Stimulated activated CD4-positive, alpha-beta T cell treated with anti-CD3 and anti-CD28 coated beads, Interleukin-2, amount 100 ng/mL, for 4 hours (primary cell): ENCODE data around the gene B4GALT1.

ENCODE experiments used
- DNase-seq: peaks from one replicate; pipeline ENCODE4 v3.0.0-alpha.2; 2020; ENCODE audit warnings: low read depth

Gene B4GALT1

DNA sequence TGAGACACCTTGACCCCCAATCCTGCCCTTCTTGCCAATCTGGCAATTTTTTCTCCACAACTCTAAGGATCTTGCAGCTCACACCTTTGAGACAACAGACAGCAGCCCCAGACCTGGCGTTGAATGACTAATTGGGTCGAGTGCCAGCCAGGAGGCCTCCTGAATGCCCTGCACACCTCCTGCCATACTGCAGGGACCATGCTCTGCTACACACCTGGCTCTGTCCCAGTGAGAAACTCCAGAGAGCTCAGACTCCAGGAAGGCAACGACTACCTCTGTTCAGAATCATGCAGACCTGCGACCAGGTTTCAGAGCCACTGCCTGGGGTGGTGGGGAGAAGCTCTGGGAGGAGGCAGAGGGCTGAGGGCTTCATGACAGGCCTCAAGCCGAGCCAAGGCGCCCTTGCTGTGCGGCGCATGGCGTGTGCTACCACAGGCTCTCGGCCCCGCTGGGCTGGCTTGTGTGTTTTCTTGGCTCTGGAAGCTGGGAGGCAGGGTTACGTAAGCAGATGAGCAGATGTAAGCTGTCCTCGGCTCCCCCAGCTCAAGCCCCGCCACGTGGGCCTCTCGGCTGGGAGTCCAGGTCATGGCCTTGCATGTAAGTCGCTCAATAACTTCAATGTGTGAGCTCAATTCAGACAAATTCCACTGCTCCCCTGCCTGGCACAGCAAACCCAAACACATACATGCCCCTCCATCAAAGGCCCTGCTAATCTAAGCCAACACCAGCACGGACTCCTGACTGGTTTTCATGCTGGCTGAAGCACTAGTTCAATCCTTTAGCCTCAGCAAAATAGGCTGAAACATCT, 27.5 kb downstream of the B4GALT1 start:
- DNase-seq, result no peak

DNA sequence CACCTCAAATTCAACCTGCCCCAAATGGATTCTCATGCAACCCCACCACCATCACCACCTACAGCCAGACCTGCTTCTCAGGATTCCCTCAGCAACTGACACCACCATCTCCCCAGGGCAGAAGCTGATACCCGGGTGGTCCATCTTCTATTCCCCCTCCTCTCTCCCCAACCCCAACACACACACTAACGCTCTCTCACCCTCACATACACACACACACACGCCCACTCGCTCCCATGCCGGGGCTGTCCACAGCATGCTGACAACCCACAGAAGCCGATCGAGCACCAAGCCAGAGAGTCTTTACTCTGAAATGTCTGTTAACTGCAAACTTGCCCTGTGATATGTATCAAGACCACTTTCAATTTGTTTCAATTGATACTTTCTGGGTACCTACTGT, 28.4 kb downstream of the B4GALT1 start:
- DNase-seq, result no peak

GRCh38 chr9:33137781-33138264, 29.3 kb downstream of the B4GALT1 start:
- DNase-seq, result no peak

GRCh38 chr9:33136721-33137670, 30.1 kb downstream of the B4GALT1 start:
- no peak for DNase-seq

- DNase-seq, result no peak
Observed at GRCh38 chr9:33135470-33135958, 31.6 kb downstream of the B4GALT1 start.

- no peak for DNase-seq
Observed at GRCh38 chr9:33135031-33135461, 32.1 kb downstream of the B4GALT1 start.

DNA sequence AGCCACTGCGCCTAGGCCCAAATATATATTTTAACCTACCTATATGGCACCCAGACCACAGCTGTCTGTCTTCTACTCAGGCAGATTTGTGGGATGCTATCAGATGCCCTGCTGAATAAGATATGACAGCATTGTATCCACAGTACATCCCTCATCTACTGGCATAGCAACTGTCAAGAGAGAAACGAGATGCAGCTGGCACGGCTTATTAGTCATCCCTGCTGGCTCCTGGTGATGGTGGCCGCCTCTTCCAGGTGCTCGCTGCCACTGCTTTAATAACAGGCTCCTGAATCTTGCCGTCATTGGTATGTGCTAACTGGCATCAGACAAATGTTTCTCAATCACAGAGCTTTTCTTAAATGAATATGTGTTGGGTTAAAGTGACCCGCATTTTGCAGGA, 34.0 kb downstream of the B4GALT1 start:
- no peak for DNase-seq

DNA sequence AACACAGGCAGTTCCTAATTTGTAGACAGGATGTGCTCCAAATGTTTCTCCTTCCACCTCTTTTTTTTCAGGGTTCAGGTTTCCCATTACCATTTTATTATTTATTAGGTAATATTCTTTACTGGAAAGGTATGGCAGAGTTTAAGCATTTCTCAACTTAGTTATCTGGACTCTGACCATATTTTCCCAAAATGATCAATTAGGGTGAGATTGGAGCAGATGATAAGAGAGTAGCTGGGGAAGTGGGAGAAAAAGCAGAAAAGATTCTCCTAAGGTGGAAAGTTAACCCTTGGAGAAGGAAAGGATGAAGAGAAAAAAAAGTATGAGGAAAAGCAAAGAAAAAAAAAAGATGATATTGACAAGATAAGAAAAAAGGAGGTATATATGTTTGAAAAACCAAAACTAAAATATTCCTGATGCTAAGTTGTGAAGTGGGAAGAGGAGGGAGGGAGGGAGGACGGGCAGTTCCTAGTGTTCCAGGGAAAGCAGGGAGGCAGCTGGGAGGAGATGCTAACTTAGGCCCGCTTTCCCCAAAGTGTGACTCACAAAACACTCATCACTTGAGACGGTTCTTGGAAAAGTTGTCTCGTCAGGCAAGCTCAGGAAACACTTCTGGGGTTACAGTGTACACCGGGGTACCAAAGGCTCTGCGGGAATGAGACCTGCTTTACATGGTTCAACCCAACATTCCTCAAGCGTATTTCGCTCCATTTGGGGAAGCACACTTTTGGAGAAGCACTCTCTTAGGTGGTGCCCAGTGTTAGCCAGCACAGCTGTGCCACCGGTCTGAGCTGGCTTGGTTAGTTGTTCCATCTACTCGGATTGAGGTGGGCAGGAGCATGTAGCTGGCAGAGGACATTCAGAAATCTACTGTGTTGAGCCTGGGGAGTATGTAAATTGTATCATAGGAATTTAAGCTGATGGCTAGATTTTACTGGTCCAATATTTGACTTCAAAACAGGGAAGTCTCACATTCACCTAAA, 35.1 kb downstream of the B4GALT1 start:
- DNase-seq, result no peak

- DNase-seq, result no peak
Observed at GRCh38 chr9:33130961-33131789, 36.0 kb downstream of the B4GALT1 start.

DNA sequence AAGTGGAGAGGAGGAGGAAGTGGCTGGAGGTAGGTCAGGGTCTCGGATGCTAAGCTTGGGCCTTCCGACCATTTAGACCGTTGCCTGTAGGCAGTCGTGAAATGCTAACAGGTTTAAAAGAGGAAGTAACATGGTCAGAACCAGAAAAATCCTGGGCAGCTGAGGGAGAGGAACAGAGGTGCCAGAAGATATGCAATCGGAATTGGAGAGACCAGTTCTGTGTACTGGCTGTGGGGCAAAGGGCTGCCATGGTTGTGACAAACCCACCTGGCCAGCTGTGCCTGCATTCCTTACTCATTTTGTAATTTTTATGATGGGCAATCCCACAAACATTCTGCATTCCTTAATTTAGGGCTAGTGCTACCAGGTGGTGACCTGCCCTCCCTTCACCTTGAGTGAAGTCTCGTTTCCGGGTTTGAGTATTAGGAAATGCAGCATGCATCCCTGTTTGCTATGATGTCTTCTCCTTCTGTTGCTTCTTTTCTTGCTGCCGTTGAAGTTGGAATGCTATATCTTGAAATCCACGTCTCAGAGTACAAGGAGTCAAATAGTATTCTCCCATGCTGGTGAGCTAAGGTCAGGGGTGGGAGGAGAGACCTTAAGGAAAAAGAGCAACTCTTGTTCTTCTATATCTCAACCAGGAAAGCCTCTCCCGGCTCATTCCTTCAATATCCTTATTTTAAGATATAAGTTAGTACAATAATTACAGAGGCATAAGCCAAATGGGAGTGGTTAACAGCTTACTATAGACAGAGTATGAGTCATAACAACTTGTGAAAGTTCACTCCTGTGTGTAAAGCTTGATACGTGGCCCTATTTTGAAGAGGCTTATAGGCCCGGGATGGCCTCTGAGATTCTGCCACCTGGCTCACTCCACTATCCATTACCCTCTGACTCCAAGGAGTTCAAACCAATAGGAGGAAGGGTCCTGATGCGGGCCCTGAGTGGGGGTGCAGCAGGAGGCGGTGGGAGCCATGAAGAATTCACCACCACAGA, 37.0 kb downstream of the B4GALT1 start:
- DNase-seq, result no peak

DNA sequence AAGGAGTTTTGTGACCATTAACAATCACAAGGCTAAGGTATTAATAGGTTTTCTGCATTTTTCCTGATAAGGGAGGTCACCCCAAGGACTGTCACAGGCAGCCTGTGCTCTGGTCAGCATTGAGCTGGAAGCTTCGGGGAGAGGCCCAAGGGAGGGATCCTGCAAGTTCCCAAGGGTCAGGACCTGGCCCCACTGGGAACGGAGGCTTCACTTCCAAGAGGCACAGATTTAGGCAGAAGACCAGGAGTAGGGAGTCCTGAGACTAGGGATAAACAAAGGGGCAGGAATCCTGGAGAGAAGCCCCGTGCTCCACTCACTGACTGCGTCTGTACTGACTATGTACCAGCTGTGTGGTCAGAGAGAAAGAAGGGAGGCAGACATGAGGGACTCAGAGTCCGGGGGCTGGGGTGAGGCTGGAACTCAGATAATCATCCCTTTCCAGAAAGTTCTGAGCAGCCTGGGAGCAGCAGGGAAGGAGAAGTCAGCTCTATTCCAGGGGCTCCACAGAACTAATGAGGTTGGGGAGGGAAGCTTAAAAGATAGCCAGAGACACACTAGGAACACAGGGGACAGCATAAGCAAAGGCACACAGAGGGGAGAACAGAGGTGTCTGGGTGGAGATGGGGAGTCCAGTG, 37.8 kb downstream of the B4GALT1 start:
- no peak for DNase-seq

DNA sequence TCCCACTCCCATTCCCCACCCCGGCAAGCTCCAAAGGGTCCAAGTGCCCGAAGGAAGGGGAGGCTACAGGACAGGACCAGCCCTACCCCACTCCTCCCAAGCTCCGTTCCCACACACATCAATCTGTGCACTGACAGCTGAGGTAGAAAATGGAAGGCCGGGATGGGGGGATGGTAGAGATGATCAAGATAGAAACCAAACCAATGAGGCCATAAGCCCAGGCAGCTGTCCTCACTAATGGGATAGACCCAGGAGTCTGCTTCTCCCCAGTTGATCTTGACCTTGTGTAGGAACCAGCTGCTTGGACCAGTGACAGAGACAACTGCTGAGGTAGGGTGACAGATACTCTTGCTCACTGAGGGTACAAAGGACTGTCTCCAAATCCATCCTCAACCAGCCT, 38.6 kb downstream of the B4GALT1 start:
- DNase-seq, result no peak

DNA sequence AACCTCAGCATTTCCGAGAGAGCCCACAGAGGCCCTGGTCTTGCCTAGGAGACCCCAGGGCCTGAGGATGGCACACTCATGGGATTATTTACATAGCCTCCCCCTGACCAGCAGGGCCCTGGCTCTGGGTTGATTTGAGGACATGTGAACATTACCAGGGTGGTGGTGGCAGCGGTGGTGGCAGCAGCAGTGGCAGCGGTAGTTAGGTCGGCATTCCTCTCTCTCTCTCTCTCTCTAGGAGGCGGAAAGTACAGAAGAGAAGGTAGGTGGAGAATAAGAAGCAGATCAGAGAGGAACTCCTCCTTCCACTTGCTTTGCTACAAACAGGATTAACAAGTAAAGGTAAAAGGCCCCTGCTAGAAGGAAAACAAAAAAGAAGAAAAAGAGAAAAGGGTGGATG, 39.3 kb downstream of the B4GALT1 start:
- DNase-seq, result no peak

- DNase-seq, result no peak
Observed at GRCh38 chr9:33125871-33126823, 41.0 kb downstream of the B4GALT1 start.

- no peak for DNase-seq
Observed at GRCh38 chr9:33125461-33125860, 41.7 kb downstream of the B4GALT1 start.

GRCh38 chr9:33124751-33125381, 42.3 kb downstream of the B4GALT1 start:
- no peak for DNase-seq

- no peak for DNase-seq
Observed at GRCh38 chr9:33124046-33124445, 43.1 kb downstream of the B4GALT1 start.
